ENCODE measurements around the gene SCGN.

DNA sequence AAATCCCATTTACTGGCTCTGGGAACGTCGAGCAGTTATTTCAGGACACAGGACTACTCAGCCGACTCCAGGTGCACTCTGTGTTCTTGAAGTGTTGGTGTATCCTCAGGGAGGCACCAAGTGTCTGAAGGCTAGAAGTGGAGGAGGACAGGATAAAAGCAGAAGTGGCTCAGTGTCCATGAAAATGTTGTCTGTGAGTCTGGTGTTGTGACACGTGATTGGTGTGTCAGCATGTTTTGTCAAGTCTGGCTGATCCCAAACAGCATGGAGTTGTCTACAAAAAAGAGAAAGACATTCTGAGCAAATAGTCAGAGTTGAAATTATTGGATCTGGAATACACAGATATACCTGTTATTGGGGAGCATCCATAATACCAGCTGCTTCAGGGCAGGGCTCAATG, 30.3 kb downstream of the SCGN start:
- TF ChIP-seq, protein P1, sequence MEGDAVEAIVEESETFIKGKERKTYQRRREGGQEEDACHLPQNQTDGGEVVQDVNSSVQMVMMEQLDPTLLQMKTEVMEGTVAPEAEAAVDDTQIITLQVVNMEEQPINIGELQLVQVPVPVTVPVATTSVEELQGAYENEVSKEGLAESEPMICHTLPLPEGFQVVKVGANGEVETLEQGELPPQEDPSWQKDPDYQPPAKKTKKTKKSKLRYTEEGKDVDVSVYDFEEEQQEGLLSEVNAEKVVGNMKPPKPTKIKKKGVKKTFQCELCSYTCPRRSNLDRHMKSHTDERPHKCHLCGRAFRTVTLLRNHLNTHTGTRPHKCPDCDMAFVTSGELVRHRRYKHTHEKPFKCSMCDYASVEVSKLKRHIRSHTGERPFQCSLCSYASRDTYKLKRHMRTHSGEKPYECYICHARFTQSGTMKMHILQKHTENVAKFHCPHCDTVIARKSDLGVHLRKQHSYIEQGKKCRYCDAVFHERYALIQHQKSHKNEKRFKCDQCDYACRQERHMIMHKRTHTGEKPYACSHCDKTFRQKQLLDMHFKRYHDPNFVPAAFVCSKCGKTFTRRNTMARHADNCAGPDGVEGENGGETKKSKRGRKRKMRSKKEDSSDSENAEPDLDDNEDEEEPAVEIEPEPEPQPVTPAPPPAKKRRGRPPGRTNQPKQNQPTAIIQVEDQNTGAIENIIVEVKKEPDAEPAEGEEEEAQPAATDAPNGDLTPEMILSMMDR (optimal IDR thresholded peaks at IDR 0.05 in 1 of 3, IDR thresholded peaks at IDR 0.05 in 1 of 3, conservative IDR thresholded peaks at IDR 0.05 in 1 of 3; ENCODE audit: extremely low read depth in 1 of 3, insufficient read depth in 2 of 3, low read length in 3 of 3): no peak
- TF ChIP-seq EZH2 (IDR thresholded peaks at IDR 0.05; ENCODE audit: low read length): no peak
